ENCODE measurements around the gene HAPSTR1. TPM values are rescaled to one million over a fixed set of nuclear protein-coding genes. Genes with fewer than 3 reads are reported as not detected.
"Not testable (repeated sequence)": the region's sequence is repeated elsewhere in the genome, so short reads cannot be mapped to it uniquely, and the experiment has no call there.

Gene HAPSTR1, protein sequence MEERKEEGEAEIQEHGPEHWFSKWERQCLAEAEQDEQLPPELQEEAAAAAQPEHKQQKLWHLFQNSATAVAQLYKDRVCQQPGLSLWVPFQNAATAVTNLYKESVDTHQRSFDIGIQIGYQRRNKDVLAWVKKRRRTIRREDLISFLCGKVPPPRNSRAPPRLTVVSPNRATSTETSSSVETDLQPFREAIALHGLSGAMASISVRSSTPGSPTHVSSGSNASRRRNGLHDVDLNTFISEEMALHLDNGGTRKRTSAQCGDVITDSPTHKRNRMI
- total RNA-seq (100 to 1,000 TPM; 122 to 124 TPM), total RNA-seq (214 to 369 reads per million in 2 donors)

DNA sequence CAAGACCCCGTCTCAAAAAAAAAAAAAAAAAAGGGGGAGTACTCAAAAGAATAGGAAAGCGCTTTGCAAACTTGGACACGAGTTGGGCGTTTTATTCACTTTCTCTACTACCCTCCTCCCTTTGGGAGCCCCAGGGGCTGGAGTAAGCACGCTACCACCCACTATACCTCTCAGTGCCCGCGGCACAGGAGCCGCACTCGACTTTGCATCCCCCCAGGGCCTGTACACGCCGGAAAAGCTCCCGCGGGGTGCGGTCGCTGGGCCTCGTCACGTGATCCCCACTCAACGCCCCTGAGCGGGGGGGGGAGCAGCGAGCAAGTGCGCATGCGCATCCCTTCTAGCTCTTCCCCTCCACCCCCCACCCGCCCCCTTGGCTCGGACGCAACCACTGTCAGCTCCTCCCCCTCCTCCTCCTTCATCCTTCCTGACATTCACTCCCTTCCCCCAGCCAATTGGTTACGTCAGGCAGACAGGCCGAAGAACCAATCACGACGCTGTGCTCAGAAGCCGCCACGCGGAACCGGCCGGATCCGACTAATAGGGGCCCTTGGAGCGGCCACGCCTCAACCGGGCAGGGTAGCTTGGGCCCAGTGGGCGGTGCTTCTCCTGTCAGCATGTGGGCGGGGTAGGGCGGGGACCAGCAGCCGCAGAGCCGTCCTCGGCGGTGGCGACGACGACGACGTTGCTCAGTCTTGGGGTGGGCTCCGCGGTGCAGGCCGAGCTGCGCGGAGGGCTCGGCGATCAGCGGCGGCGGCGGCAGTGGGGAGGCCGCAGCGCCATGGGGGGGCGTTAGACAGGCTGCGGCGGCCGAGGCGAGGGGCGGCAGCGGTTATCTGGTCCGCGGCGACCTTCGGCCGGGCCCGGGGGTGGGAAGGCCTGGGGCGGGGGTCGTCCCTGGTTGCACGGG, at the start of gene HAPSTR1:
TSS of gene HAPSTR1 (plus strand) at position 685 of the 907 bp plus-strand sequence. CDS start 401 bp downstream, outside the sequence.
- Mint-ChIP-seq H3K4me1 (peaks cover 38% of the 10 kb centered on the region), H3K4me3 (peak within 1 kb of the TSS; percentile 99), H3K36me3 (ENCODE audit: low read depth) (peaks cover 14% of the 10 kb centered on the region), H3K27me3 (no peaks in the 10 kb centered on the region), H3K27ac (peak within 1 kb of the TSS; percentile 99)
- DNase-seq = peak; percentile 97 to 99 (median 98)
- H3K9me3 ChIP-seq (ENCODE audit: control insufficient read depth, low read length, poor library complexity, severe bottlenecking) = no peaks in the 10 kb centered on the region
- peak; percentile 91 for ATAC-seq

DNA sequence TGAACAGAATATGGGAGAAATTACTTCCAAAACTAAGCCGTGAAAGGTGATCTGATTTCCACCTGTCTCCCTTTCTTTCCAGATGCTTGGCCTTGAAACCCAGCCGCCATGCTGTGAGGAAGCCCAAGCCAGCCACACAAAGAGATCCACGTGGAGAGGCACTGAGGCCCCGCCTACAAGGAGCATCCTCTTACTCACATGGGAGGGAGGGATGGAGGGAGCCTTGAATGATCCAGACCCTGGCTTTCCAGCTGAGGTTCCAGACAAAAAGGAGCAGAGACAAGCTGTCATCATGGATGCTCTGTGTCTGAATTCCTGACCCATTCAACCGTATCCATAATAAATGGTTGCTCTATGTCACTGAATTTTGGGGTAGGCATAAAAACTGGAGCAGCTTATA, 48.9 kb upstream of the HAPSTR1 start:
- Mint-ChIP-seq H3K4me1 (no peaks in the 10 kb centered on the region), H3K27me3 (peaks cover 4% of the 10 kb centered on the region), H3K4me3 (no peak overlapping the region), H3K36me3 (ENCODE audit: low read depth) (no peaks in the 10 kb centered on the region), H3K27ac (no peak overlapping the region)
- ATAC-seq (no peak), DNase-seq (no peak)
- no peaks in the 10 kb centered on the region for H3K9me3 ChIP-seq (ENCODE audit: control insufficient read depth, low read length, poor library complexity, severe bottlenecking)

DNA sequence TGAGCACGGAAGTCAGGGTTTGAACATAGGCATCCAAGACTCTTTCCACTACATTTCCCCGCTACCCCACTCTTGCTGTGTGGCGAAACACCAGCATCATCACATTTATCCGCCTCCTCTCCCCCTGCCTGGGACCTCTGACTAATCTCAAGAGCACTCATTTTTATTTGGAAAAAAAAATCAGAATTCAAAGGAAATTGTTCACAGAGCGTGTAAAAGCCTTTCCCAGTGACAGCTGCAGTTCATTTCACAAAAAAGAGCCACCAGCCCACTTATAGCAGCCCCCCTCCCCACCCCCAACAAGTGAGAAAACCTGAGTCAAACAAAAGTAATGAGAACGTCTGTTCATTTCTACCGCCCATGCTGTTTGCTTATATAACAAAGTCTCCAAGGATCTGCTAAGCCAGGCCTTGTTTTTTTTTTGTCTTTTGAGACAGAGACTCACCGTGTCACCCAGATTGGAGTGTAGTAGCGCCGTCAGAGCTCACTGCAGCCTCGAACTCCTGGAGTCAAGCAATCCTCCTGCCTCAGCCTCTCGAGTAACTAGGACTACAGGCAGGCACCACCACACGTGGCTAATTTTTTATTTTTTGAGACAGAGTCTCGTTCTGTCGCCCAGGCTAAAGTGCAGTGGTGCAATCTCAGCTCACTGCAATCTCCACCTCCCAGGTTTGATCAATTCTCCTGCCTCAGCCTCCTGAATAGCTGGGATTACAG, 48.3 kb upstream of the HAPSTR1 start:
- H3K4me1 Mint-ChIP-seq = peaks cover 2% of the 10 kb centered on the region
- H3K27me3 Mint-ChIP-seq = peaks cover 4% of the 10 kb centered on the region
- DNase-seq (no peak), ATAC-seq (no peak)
- no peaks in the 10 kb centered on the region for H3K36me3 Mint-ChIP-seq (ENCODE audit: low read depth)
- H3K9me3 ChIP-seq (ENCODE audit: control insufficient read depth, low read length, poor library complexity, severe bottlenecking) = no peaks in the 10 kb centered on the region
- no peak overlapping the region for H3K27ac Mint-ChIP-seq
- H3K4me3 Mint-ChIP-seq = no peak overlapping the region

DNA sequence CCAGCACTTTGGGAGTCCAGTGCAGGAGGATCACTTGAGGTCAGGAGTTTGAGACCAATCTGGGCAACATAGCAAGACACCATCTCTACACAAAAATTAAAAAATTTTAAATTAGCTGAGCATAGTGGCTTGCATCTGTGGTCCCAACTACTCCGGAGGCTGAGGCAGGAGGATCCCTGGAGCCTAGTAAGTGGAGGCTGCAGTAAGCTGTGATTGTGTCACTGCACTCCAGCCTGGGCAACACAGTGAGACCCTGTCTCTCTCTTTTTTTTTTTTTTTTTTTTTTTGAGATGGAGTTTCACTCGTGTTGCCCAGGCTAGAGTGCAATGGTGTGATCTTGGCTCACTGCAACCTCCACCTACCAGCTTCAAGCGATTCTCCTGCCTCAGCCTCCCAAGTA, 45.9 kb upstream of the HAPSTR1 start:
- not testable (repeated sequence) for ATAC-seq; H3K36me3 Mint-ChIP-seq (ENCODE audit: low read depth); H3K4me1 Mint-ChIP-seq; H3K9me3 ChIP-seq (ENCODE audit: control insufficient read depth, low read length, poor library complexity, severe bottlenecking); H3K27ac Mint-ChIP-seq; DNase-seq; H3K4me3 Mint-ChIP-seq; H3K27me3 Mint-ChIP-seq

DNA sequence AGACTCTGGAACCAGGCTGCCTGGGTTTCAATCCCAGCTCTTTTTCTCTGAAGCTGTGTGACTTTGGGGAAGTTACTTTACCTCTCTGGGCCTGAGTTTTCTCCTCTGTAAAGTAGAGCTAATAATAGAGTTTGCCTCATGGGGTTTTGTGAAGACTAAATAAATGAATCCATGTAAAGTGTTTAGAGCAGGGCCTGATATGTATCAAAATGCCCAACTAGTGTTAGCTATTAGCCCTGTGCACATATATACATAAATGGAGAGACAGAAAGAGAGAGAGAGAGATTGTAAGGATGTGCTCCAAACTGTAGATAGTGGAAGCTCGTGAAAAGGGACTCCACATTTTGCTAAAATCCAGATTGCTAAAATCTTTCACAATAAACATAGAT, 44.8 kb upstream of the HAPSTR1 start:
- H3K27ac Mint-ChIP-seq = no peak overlapping the region
- no peak overlapping the region for H3K4me3 Mint-ChIP-seq
- H3K9me3 ChIP-seq (ENCODE audit: control insufficient read depth, low read length, poor library complexity, severe bottlenecking) = no peaks in the 10 kb centered on the region
- H3K27me3 Mint-ChIP-seq = no peaks in the 10 kb centered on the region
- DNase-seq (no peak), ATAC-seq (no peak)
- peaks cover 3% of the 10 kb centered on the region for H3K4me1 Mint-ChIP-seq
- H3K36me3 Mint-ChIP-seq (ENCODE audit: low read depth) = no peaks in the 10 kb centered on the region

DNA sequence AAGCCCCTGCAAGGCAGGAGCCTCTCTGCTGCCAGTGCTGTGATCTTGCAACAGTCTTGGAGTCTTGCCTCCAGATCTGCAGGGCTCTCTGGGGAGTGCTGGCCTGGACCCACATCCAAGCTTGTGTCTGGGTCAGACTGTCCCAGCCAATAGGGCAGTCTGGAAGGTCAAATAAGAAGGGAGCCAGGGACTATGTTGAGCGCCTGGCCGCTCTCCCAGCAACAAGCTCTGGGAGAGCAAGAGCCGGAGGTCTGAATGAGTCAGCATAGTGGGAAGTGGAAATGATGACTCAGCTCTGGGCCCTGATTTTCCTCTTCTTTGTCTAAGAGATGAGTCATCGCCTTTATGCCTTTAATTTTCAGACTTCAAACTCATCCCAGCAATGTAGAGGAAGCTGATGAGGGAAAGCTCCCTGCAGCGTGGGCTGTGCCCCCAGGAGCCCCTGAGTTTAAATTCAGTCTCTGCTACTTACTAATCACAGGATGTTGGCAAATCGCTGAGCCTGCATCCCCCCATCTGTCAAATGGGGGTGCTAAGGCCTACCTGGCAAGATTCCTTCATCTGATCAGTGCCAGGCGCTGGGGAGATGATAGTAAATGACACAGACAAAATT, 43.6 kb upstream of the HAPSTR1 start:
- DNase-seq (no peak), ATAC-seq (no peak)
- no peak overlapping the region for H3K27ac Mint-ChIP-seq
- peaks cover 3% of the 10 kb centered on the region for H3K4me1 Mint-ChIP-seq
- peaks cover 7% of the 10 kb centered on the region for H3K27me3 Mint-ChIP-seq
- H3K9me3 ChIP-seq (ENCODE audit: control insufficient read depth, low read length, poor library complexity, severe bottlenecking) = no peaks in the 10 kb centered on the region
- H3K4me3 Mint-ChIP-seq = no peak overlapping the region
- H3K36me3 Mint-ChIP-seq (ENCODE audit: low read depth) = no peaks in the 10 kb centered on the region

DNA sequence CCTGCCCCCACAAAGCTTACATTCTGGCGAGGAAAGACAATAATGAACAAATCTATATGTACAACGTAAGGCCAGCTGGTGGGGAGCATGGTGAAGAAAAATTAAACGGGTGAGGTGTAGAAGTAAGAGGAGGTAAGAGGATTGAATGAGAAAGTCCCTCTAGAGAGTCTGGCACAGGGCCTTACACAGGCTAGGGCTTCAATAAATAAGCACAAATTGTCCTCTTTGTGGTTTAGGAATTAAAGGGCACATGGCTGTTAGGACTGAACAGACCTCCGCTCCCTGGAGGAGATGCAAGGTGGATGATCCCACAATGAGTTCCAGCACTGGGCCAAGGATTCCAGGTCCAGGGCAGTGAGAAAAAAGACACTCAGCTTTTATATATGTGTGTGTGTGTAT, 43.1 kb upstream of the HAPSTR1 start:
- H3K4me3 Mint-ChIP-seq = no peak overlapping the region
- H3K36me3 Mint-ChIP-seq (ENCODE audit: low read depth) = no peaks in the 10 kb centered on the region
- no peak overlapping the region for H3K27ac Mint-ChIP-seq
- H3K9me3 ChIP-seq (ENCODE audit: control insufficient read depth, low read length, poor library complexity, severe bottlenecking) = no peaks in the 10 kb centered on the region
- ATAC-seq = no peak
- H3K4me1 Mint-ChIP-seq = peaks cover 3% of the 10 kb centered on the region
- no peak for DNase-seq
- peaks cover 7% of the 10 kb centered on the region for H3K27me3 Mint-ChIP-seq

DNA sequence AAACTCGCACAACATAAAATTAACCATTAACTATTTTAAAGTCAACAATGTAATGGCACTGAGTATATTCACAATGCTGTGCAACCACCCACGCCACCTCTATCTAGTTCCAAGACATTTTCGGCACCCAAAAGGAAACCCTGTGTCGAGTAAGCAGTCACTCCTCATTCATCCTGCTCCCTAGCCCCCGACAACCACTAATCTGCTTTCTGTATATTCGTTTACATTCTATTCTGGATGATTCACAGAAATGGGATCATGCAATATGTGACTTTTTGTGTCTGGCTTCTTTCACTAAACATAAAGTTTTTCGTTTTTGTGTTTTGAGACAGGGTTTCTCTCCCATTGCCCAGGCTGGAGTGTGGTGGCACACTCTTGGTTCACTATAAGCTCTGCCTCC, 42.2 kb upstream of the HAPSTR1 start:
- Mint-ChIP-seq H3K36me3 (ENCODE audit: low read depth) (no peaks in the 10 kb centered on the region), H3K27me3 (peaks cover 7% of the 10 kb centered on the region), H3K4me1 (peaks cover 3% of the 10 kb centered on the region), H3K27ac (no peak overlapping the region), H3K4me3 (no peak overlapping the region)
- ATAC-seq = no peak
- no peak for DNase-seq
- no peaks in the 10 kb centered on the region for H3K9me3 ChIP-seq (ENCODE audit: control insufficient read depth, low read length, poor library complexity, severe bottlenecking)

DNA sequence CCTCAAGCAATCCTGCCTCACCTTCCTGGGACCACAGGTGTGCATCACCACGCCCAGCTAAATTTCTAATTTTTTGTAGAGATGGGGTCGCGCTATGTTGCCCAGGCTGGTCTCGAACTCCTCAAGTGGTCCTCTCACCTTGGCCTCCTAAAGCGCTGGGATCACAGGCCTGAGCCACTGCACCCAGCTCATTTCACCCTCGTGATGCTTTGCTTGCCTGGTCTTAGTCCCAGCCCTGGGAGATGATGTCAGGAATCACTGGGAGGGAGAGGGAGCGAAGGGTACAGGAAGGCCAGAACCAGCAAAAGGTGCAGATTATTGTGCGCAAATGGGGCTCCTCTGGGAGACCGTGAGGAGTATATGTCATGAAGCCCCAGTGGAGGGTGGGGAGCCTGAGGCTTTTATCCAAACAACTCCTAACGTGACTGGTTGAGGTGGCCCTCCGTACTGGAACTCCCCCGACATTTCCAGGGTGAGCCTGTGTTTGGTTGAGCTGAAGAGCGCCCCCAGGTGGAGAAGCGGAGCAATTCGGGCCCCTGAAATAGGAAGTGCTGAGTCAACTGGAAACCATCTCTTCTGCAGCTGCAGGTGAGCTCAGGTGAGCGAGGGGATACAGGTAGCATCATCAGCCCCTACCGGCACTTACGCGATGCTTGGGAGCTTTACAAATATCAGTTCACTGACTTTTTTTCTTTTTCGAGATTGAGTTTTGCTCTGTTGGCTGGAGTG, 41.2 kb upstream of the HAPSTR1 start:
- Mint-ChIP-seq H3K27ac (no peak overlapping the region), H3K27me3 (peaks cover 7% of the 10 kb centered on the region), H3K4me3 (no peak overlapping the region), H3K4me1 (peaks cover 3% of the 10 kb centered on the region), H3K36me3 (ENCODE audit: low read depth) (no peaks in the 10 kb centered on the region)
- DNase-seq (no peak), ATAC-seq (no peak)
- H3K9me3 ChIP-seq (ENCODE audit: control insufficient read depth, low read length, poor library complexity, severe bottlenecking) = no peaks in the 10 kb centered on the region

DNA sequence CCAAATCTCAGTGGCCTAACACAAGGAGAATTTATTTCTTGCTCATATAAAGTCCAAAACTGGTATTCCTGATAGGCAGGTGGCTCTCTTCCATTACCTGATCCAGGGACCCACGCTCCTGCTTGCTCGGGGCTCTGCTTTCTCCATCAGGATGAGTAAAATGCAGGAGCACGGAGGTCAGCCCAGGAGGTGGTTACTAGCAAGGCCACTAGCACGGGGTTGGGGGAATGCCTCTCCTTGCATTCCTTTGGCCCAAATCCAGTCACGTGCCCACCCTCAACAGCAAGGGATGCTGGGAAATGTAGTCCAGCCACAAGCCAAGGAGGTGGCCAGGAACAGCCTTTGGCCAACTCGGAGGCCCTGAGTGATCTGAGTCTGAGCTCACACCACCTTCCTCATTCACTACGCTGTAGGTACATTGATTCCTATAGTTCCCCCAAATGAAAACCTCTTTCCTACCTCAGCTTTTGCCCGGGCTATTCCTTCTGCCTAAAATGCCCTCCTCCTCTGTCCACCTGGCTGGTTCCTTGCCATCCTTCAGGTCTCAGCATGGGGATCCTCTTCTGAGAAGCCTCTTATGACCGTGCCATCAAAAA, 38.3 kb upstream of the HAPSTR1 start:
- no peak overlapping the region for H3K4me3 Mint-ChIP-seq
- H3K27ac Mint-ChIP-seq = no peak overlapping the region
- H3K36me3 Mint-ChIP-seq (ENCODE audit: low read depth) = no peaks in the 10 kb centered on the region
- DNase-seq (no peak), ATAC-seq (no peak)
- peaks cover 7% of the 10 kb centered on the region for H3K27me3 Mint-ChIP-seq
- peaks cover under 1% of the 10 kb centered on the region for H3K4me1 Mint-ChIP-seq
- no peaks in the 10 kb centered on the region for H3K9me3 ChIP-seq (ENCODE audit: control insufficient read depth, low read length, poor library complexity, severe bottlenecking)

DNA sequence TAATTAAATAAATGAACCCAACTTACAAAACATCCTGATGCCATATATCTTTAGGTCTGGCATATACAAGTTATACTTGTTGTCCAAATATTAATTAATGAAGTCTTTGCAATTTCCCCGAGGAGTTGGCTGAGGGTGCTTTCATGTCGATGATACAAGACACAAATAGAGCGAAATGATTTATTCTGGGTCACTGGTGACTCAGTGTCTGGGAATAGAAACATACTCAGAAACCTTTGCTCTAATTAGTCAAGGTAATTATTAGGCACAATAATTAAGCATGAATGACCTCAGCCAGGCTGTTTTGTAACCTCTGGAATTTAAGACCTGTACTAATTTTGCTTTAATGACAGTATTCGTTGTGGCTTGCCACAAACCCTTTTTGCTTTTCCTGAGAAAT, 37.0 kb upstream of the HAPSTR1 start:
- Mint-ChIP-seq H3K4me1 (no peaks in the 10 kb centered on the region), H3K4me3 (no peak overlapping the region), H3K36me3 (ENCODE audit: low read depth) (no peaks in the 10 kb centered on the region), H3K27me3 (peaks cover 7% of the 10 kb centered on the region), H3K27ac (no peak overlapping the region)
- no peak for DNase-seq
- no peak for ATAC-seq
- no peaks in the 10 kb centered on the region for H3K9me3 ChIP-seq (ENCODE audit: control insufficient read depth, low read length, poor library complexity, severe bottlenecking)

DNA sequence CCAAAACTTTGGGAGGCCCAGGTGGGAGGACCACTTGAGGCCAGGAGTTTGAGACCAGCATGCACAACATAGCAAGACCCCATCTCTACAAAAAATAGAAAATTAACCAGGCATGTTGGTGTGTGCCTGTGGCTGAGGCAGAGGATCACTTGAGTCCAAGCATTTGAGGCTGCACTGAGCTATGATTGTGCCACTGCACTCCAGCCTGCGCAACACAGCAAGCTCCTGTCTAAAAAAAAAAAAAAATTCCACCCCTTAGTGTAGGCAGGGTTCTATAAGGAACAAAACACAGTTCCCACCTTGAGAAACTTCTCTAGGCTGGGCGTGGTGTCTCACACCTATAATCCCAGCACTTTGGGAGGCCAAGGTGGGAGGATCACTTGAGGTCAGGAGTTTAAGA, 36.3 kb upstream of the HAPSTR1 start:
- H3K4me1 Mint-ChIP-seq = no peaks in the 10 kb centered on the region
- H3K9me3 ChIP-seq (ENCODE audit: control insufficient read depth, low read length, poor library complexity, severe bottlenecking) = no peaks in the 10 kb centered on the region
- no peak overlapping the region for H3K4me3 Mint-ChIP-seq
- no peaks in the 10 kb centered on the region for H3K36me3 Mint-ChIP-seq (ENCODE audit: low read depth)
- peaks cover 7% of the 10 kb centered on the region for H3K27me3 Mint-ChIP-seq
- DNase-seq = no peak
- no peak for ATAC-seq
- H3K27ac Mint-ChIP-seq = no peak overlapping the region
